ENCODE results near the gene HELB.

HELB gene

DNA sequence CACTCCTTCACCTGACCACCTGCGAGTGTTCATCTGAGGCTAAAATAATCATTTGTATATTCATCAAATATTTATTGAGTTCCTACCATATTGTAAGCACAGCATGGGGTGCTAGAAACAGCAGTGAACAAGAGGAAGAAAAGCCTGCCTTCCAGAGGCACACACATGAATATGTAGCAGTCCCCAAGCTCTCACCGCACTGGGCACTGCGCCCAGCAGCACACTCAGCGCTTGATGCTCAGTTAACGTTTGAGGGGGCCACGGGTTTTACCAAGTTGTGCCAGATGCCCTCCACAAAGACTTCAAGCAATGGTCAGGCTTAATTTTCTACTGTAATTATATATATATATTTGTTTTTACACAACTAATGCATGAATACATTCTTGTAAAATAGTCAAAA, 52.0 kb downstream of the HELB start:
- in situ Hi-C loops (cut with MboI; ENCODE audit: low pct_unique_long_range_greater_than_20kb, low sequenced_read_pairs, unreplicated experiment): no loop called here
- TF ChIP-seq, protein P1, sequence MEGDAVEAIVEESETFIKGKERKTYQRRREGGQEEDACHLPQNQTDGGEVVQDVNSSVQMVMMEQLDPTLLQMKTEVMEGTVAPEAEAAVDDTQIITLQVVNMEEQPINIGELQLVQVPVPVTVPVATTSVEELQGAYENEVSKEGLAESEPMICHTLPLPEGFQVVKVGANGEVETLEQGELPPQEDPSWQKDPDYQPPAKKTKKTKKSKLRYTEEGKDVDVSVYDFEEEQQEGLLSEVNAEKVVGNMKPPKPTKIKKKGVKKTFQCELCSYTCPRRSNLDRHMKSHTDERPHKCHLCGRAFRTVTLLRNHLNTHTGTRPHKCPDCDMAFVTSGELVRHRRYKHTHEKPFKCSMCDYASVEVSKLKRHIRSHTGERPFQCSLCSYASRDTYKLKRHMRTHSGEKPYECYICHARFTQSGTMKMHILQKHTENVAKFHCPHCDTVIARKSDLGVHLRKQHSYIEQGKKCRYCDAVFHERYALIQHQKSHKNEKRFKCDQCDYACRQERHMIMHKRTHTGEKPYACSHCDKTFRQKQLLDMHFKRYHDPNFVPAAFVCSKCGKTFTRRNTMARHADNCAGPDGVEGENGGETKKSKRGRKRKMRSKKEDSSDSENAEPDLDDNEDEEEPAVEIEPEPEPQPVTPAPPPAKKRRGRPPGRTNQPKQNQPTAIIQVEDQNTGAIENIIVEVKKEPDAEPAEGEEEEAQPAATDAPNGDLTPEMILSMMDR (IDR thresholded peaks at IDR 0.05; ENCODE audit: extremely low read depth, insufficient read depth, missing control alignments): no peak
- no peak for DNase-seq (ENCODE audit: low spot score)

DNA sequence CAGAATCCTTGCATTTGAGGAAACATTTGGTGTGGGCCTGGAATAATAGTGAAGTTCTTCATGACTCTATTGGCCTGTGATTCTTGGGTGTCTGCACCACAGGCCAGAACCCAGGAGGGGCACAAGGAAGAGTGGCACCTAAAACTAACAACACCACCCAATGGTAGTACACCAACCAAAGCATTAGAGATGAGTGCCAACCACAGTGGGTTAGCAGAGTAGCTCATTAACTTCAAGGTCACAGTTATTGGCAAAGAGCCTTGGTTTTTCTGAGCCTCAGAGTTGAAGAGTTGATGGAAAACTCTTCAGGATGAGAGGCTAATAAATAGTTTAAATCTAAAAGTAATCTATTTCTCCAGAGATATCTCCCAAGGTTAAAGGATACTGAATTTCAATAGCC, 57.0 kb downstream of the HELB start:
- in situ Hi-C loops (cut with MboI; ENCODE audit: low pct_unique_long_range_greater_than_20kb, low sequenced_read_pairs, unreplicated experiment): no loop called here
- TF ChIP-seq, protein P1 (IDR thresholded peaks at IDR 0.05; ENCODE audit: extremely low read depth, insufficient read depth, missing control alignments): no peak
- no peak for DNase-seq (ENCODE audit: low spot score)

DNA sequence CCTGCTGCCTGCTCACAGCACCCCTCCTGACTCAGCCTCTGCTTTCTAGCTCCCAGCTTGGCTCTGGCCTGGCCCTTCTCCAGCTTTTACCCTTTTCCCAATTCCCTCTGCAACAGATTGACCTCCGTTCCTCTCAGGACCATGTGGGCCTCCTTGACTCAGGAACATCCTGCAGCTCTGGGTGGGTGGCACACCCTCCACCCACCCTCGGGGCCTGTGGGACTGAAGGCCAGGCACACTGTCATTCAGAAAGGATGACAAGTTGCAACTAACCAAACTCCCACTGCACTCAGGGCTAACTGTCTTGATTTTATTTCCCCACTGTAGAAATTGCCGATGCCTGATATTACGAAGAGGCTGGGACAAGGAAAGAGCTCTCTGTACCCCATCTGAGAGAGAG, 59.4 kb downstream of the HELB start:
- in situ Hi-C loops (cut with MboI; ENCODE audit: low pct_unique_long_range_greater_than_20kb, low sequenced_read_pairs, unreplicated experiment): no loop called here
- TF ChIP-seq, protein P1 (IDR thresholded peaks at IDR 0.05; ENCODE audit: extremely low read depth, insufficient read depth, missing control alignments): no peak
- DNase-seq (ENCODE audit: low spot score): no peak

DNA sequence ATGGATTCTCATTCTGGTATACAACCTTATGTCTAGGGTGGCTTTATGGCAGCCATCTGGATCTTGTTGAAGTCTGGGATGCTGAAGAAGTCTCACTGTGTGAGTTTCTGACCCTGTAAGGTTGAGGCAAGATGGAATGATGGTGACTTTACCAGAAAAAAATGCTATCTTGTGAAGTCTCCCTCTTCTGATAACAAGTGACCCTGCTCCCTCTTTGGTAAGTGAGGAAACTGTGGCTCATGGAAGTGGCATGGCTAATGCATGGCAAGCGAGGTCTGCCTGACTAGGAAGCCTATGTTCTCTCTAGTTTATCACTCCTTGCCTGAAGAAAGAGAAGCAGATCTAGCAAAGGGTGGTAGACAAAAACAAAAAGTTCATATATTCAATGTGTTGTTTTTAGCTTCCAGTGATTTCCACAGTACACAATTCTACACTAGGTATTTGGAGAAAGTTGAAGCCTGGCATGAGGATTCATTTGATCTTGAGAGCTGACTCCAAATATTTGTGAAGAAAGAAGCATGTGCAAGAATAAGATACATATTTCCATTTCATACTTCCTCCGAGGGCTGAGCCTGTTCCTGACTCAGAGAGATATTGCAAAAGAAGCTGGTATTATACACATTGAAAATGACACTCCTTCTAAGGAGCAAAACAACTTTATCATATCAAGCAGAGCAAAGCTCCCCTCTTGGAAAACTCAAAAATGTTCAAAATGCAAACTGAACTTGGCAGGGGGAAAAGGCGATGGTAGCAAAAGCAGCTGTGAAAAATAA, 63.6 kb downstream of the HELB start:
- no peak for DNase-seq (ENCODE audit: low spot score)
- in situ Hi-C loops (cut with MboI; ENCODE audit: low pct_unique_long_range_greater_than_20kb, low sequenced_read_pairs, unreplicated experiment): no loop called here
- TF ChIP-seq, protein P1 (IDR thresholded peaks at IDR 0.05; ENCODE audit: extremely low read depth, insufficient read depth, missing control alignments): no peak

DNA sequence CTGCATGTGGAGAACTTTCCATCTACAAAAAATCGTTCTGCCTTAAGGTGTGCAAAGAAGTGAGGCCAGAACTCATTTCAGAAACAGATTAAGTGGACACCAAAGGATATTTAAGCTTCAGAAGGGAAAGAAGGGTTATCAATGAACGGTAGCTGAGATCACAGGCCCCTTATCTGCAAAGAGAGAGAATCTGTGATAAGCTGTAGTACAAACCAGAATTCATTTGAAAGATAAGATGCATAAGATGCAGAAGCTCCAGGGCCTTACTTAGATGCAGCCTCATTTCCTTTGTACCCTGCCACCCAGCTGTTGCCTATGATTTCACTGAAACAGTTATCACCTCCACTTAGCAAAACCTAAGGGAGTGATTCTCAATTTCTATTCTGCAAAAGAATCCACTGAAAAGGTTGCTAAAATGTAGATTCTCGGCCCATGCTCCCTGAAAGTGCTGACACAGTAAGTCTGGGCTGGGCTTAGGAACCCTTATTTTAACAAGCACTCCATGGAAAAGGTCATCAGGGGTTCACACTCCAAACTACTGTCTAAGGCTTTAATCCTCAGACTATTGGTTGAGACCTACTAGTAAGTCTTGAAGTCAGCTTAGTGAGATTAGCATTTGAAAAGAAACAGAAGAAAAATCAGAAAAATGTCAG, 64.8 kb downstream of the HELB start:
- DNase-seq (ENCODE audit: low spot score): no peak
- in situ Hi-C loops (cut with MboI; ENCODE audit: low pct_unique_long_range_greater_than_20kb, low sequenced_read_pairs, unreplicated experiment): no loop called here
- TF ChIP-seq, protein P1 (IDR thresholded peaks at IDR 0.05; ENCODE audit: extremely low read depth, insufficient read depth, missing control alignments): no peak

DNA sequence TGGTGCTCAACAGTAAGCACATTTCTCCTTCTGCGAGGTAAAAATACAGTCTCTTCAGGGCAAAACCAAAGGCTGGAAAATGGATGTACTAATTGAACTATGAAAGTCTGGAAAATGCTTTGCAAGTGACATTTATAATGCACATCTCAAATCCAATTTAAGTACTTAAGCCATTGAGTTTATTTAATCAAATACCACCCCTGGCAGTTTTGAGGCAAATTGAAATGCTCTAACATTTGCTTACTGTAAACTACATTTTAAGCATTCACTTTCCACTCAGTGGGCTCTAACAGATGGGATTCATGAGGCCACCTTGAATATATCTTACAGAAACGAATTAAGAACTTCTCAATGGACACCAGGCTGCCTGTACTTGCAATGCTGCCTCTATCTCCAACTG, 69.7 kb downstream of the HELB start:
- no peak for DNase-seq (ENCODE audit: low spot score)
- in situ Hi-C loops (cut with MboI; ENCODE audit: low pct_unique_long_range_greater_than_20kb, low sequenced_read_pairs, unreplicated experiment): no loop called here
- TF ChIP-seq, protein P1 (IDR thresholded peaks at IDR 0.05; ENCODE audit: extremely low read depth, insufficient read depth, missing control alignments): no peak

Measured in GM13977 (cell line).